ENCODE data around the gene OR10A2. TPM values are rescaled to one million over a fixed set of nuclear protein-coding genes. Genes with fewer than 3 reads are reported as not detected.

Gene OR10A2
- total RNA-seq, 2 donors from 2014 or later: not detected

DNA sequence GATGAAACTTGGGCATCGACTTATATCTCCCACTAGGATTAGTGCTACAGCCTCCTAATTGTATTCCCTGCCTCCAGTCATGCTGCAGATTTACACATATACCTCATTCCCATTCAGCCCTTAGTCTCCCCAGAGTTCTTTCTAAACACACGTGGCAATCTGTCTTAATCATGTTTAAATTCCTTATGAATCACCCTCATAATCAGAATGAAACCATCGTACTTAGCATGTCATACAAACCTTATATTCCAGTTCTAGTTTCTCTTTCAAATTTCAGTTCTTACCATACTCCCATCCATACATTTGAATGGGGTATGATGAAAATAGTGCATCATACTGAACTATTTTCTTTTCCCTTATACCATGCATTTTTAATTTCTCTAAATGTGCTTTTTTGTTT lies 6.0 kb upstream of the OR10A2 start:
- Histone ChIP-seq H3K4me3 (no peak overlapping the region), H3K27me3 (replicated peaks; ENCODE audit: insufficient read depth) (no peaks in the 10 kb centered on the region), H3K36me3 (no peaks in the 10 kb centered on the region), H3K9me3 (no peaks in the 10 kb centered on the region), H3K4me1 (ENCODE audit: control insufficient read depth in 1 of 2, low read depth in 2 of 2) (no peaks in the 10 kb centered on the region), H3K27ac (no peak overlapping the region)
- TF ChIP-seq, protein P1, sequence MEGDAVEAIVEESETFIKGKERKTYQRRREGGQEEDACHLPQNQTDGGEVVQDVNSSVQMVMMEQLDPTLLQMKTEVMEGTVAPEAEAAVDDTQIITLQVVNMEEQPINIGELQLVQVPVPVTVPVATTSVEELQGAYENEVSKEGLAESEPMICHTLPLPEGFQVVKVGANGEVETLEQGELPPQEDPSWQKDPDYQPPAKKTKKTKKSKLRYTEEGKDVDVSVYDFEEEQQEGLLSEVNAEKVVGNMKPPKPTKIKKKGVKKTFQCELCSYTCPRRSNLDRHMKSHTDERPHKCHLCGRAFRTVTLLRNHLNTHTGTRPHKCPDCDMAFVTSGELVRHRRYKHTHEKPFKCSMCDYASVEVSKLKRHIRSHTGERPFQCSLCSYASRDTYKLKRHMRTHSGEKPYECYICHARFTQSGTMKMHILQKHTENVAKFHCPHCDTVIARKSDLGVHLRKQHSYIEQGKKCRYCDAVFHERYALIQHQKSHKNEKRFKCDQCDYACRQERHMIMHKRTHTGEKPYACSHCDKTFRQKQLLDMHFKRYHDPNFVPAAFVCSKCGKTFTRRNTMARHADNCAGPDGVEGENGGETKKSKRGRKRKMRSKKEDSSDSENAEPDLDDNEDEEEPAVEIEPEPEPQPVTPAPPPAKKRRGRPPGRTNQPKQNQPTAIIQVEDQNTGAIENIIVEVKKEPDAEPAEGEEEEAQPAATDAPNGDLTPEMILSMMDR (IDR thresholded peaks at IDR 0.05): no peak
- ATAC-seq (ENCODE audit: insufficient number of reproducible peaks, low FRiP score, low read depth) (no peak), DNase-seq (ENCODE audit: low spot score) (no peak)

GRCh38 chr11:6864438-6864837 lies 1.6 kb downstream of the OR10A2 start:
- TF ChIP-seq, protein P1 (IDR thresholded peaks at IDR 0.05): no peak
- no peak overlapping the region for H3K4me3 ChIP-seq
- DNase-seq (ENCODE audit: low spot score) (no peak), ATAC-seq (ENCODE audit: insufficient number of reproducible peaks, low FRiP score, low read depth) (no peak)
- H3K36me3 ChIP-seq: no peaks in the 10 kb centered on the region
- H3K9me3 ChIP-seq: no peaks in the 10 kb centered on the region
- H3K4me1 ChIP-seq (ENCODE audit: control insufficient read depth in 1 of 2, low read depth in 2 of 2): no peaks in the 10 kb centered on the region
- H3K27me3 ChIP-seq (replicated peaks; ENCODE audit: insufficient read depth): no peaks in the 10 kb centered on the region
- H3K27ac ChIP-seq: no peak overlapping the region

GRCh38 chr11:6871278-6871677 lies 8.4 kb downstream of the OR10A2 start:
- Histone ChIP-seq H3K4me3 (no peak overlapping the region), H3K9me3 (no peaks in the 10 kb centered on the region), H3K27ac (no peak overlapping the region), H3K4me1 (ENCODE audit: control insufficient read depth in 1 of 2, low read depth in 2 of 2) (no peaks in the 10 kb centered on the region), H3K36me3 (no peaks in the 10 kb centered on the region), H3K27me3 (replicated peaks; ENCODE audit: insufficient read depth) (no peaks in the 10 kb centered on the region)
- no peak for DNase-seq (ENCODE audit: low spot score)
- TF ChIP-seq, protein P1 (IDR thresholded peaks at IDR 0.05): no peak
- no peak for ATAC-seq (ENCODE audit: insufficient number of reproducible peaks, low FRiP score, low read depth)

DNA sequence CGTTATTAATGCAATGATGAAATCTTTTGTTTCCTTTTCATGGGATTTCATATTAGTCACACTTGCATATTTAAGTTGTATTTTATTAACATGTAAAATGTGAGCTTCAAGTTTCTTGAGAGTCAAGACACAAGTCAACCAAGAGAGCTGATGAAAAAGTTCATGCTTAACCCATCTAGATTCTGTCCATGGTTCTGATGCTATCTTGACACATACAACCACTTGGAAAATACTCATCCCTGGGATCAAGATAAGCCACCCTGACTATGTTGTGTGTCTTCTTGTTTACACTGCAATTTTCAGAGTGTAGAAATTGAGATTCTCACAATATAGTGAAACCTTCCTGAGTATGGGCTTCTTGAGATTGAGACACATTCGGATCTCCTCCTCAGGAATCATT lies 12.9 kb downstream of the OR10A2 start:
- no peak for ATAC-seq (ENCODE audit: insufficient number of reproducible peaks, low FRiP score, low read depth)
- H3K9me3 ChIP-seq: no peaks in the 10 kb centered on the region
- H3K27me3 ChIP-seq (replicated peaks; ENCODE audit: insufficient read depth): no peaks in the 10 kb centered on the region
- no peaks in the 10 kb centered on the region for H3K4me1 ChIP-seq (ENCODE audit: control insufficient read depth in 1 of 2, low read depth in 2 of 2)
- H3K4me3 ChIP-seq: no peak overlapping the region
- no peak overlapping the region for H3K27ac ChIP-seq
- no peak for DNase-seq (ENCODE audit: low spot score)
- no peaks in the 10 kb centered on the region for H3K36me3 ChIP-seq
- TF ChIP-seq, protein P1 (IDR thresholded peaks at IDR 0.05): no peak

DNA sequence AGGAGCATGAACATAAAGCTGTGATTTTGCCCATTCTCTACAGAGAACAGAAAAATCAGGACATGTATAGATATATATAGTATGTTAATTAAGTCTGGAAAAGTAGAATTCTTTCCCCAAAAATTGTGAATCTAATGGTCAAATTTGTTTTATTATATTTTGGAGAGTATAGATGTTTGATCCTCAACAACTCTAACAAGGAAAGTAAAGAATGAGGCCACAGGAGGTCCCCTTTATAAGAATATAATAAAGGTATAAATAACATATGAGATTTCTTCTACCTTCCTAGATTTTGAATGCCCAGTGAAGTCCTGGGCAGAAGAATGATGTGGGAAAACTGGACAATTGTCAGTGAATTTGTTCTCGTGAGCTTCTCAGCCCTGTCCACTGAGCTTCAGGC lies 13.5 kb downstream of the OR10A2 start, which contains the start of gene OR10A4:
Gene OR10A4 (plus strand): TSS at position 301 of the 400 bp plus-strand sequence. CDS start 23 bp downstream, at position 324.
- Histone ChIP-seq H3K27me3 (replicated peaks; ENCODE audit: insufficient read depth) (no peaks in the 10 kb centered on the region), H3K36me3 (no peaks in the 10 kb centered on the region), H3K27ac (no peak within 1 kb of the TSS), H3K4me3 (no peak within 1 kb of the TSS), H3K4me1 (ENCODE audit: control insufficient read depth in 1 of 2, low read depth in 2 of 2) (no peaks in the 10 kb centered on the region), H3K9me3 (no peaks in the 10 kb centered on the region)
- DNase-seq (ENCODE audit: low spot score) (no peak), ATAC-seq (ENCODE audit: insufficient number of reproducible peaks, low FRiP score, low read depth) (no peak)
- TF ChIP-seq, protein P1 (IDR thresholded peaks at IDR 0.05): no peak

Measured in thoracic aorta (tissue), 2 donors.